Stimulated activated CD8-positive, alpha-beta memory T cell treated with anti-CD3 and anti-CD28 coated beads, Interleukin-15, amount 100 ng/mL, for 24 hours (primary cell): ENCODE measurements around the gene POR.
"Not testable (repeated sequence)": the region's sequence is repeated elsewhere in the genome, so short reads cannot be mapped to it uniquely, and the experiment has no call there.

Experiments used
- DNase-seq: peaks from one replicate; pipeline ENCODE4 v3.0.0-alpha.2; 2020; ENCODE audit warnings: low read depth

POR gene

GRCh38 chr7:75992083-75992755, 77.3 kb downstream of the POR start:
- no peak for DNase-seq

- no peak for DNase-seq
Observed at GRCh38 chr7:75993689-75994387, 78.9 kb downstream of the POR start.

- peak; percentile 92 for DNase-seq
Observed at GRCh38 chr7:75994388-75995051, 79.6 kb downstream of the POR start, which contains the start of gene TMEM120A. Gene TMEM120A (minus strand): TSS chr7:75994595. CDS start chr7:75994570, 25 bp downstream.

- no peak for DNase-seq
Observed at GRCh38 chr7:75995052-75995471, 80.1 kb downstream of the POR start.

DNA sequence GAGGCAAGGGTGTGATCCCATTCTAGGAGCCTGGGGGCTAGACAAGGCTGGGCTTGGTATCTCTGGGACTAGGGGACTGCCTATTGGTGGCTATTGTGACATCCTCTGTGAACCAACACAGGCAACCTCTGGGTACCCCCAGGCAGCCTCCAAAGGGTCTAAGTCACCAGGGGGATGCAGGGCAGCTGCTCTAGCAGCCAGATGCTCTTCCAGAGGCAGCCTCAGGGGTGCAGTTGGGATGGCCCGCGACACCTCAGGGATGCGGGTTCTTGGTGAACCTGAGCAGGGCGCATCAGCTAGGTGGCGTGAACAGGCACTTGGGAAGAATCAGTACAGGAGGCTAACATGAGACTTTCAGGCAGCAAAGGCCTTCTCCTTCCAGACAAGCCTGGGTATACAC, 81.0 kb downstream of the POR start:
- no peak for DNase-seq

GRCh38 chr7:75996476-75996875, 81.5 kb downstream of the POR start:
- no peak for DNase-seq

DNA sequence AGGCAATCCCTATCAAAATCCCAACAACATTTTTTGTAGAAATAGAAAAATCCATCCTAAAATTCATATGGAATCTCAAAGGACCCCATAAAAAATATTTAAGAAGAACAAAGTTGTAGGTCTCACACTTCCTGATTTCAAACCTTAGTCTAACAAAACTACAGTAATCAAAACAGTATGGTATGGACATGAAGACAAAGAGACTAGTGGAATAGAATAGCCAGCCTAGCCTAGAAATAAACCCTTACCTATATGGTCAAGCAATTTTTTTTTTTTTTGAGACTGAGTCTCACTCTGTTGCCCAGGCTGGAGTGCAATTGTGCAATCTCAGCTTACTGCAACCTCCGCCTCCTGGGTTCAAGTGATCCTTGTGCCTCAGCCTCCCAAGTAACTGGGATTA, 83.1 kb downstream of the POR start:
- DNase-seq: no peak

DNA sequence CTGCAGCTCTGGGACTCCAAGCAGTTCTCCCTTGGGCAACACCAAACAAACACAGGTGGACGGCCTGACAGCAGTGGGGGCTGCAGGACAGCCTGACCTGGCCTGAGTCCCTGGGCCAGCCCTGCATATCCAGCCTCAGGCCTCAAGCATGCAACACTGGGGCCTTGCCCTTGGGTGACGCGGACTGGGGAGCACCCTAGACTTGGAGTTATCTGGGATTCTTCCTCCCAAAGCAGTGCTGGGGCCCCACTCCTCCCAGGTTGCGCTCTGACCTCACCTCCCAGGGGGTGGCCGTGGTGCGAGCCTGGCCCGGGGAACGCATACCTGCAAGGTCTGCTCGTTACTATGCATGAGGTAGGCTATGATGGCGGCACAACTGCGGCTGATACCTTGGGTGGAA, 85.6 kb downstream of the POR start:
- no peak for DNase-seq

DNA sequence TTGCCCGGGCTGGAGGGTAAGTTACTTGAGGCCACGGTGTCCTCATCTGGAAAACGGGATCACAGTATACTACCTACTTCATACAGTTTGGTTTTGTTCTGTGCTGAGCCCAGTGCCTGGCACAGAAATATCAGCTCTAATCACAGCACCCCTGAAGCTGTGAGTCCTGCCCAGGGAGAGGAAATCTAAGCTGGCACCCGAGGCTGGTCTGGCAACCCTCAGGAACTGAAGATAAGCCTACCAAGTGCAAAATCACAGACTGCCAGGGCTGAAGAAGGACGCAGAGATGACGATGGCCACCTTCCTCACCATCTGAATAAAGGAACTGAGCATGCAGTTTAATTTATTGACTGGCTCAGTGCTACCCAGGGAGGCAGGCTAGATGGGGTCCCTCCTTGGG, 87.2 kb downstream of the POR start:
- DNase-seq: no peak

DNA sequence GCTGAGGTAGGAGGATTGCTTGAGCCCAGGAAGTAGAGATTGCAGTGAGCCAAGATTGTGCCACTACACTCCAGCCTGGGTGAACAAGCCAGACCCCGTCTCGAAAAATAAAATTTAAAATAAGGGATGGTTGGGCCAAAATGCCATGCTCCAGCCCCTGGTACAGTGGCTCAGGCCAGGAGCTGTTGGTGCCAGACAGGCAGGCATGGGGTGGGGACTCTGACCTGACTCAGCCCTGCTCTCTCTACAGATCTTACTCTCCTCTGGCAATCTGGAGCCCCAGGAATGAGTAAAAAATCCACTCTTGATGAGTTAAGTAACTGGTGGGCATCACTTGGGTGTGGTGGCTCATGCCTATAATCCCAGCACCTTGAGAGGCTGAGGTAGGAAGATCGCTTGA, 87.9 kb downstream of the POR start:
- DNase-seq: no peak

DNA sequence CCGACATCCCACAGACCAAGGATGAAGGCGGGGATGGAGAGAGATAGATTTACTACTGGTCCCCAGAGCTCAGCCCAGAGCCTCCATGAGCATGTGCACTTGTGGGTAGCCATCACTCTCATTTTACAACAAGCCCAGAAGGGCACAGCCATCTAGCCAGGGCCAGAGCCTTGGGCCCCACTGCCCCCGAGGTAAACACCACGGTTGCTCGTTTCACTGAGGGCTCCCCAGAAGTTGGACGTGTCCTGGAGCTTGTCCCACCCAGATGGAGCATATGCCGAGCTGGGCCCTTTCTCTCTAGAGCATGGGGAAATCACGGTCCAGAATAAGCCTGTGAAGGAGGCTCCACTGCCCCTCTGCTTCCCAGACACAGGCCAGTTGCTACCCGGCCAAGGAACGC, 88.4 kb downstream of the POR start:
- no peak for DNase-seq

GRCh38 chr7:76005004-76005403, 90.0 kb downstream of the POR start:
- not testable (repeated sequence) for DNase-seq

GRCh38 chr7:76008156-76008687, 93.3 kb downstream of the POR start:
- DNase-seq: no peak

DNA sequence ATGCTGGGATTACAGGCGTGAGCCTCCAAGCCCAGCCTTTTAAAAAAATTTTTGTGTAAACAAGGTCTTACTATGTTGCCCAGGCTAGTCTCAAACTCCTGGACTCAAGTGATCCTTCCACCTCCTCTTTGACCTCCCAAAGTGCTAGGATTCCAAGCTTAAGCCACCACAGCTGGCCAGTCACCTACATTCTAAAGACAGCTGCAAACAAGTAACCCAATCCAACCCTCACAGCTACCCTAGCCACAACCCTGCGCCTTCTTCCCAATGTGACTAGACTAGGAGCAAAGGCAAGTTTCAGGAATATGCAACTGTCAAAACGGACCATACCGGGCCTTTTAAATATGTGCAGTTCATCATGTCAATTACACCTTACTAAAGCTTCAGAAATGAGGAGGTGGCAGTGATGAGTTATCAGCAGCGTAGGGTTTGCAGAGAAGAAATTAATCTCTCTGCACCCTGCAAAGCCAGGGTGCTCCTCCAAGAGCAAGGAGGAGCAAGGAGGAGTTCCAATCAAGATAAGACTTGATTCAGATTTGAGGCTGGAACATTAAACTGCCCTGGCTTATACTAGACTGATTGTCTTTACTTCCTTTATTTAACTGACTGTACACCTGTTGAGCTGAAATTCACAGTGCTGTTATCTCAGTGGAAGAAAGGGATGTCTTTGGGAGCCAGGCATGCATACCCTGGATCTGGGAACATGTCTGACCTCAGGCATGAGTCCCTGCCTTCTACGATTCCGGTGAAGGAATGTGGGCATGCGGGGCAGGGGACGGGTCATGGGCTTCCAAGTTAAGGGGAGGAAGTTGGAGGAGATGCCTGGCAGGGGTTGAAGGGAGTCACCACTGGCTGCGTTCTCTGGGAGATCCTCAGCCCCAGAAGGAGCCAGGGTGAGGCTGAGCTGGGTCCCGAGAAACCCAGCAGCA, 95.0 kb downstream of the POR start:
- no peak for DNase-seq

GRCh38 chr7:76011442-76011861, 96.5 kb downstream of the POR start:
- DNase-seq: no peak

DNA sequence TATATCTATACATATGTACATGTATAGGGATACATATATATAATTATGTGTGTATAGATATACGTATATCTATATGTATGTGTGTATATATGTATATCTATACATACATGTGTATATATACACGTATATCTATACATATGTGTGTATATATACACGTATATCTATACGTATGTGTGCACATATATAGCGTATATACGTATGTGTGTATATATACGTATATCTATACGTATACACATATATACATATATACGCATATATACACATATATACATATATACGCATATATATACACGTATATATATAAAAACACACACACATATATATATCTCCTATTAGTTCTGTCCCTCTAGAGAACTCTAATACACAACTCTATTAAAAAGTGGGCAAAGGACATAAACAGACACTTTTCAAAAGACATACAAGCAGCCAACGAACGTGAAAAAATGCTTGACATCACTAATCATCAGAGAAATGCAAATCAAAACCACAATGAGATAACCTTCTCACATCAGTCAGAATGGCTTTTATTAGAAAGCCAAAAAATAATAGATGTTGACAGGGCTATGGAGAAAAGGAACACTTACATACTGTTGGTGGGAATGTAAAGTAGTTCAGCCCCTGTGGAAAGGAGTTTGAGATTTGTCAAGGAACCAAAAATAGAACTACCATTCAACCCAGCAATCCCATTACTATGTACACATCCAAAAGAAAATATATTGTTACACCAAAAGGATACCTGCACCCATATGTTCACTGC, 101.4 kb downstream of the POR start:
- no peak for DNase-seq

- not testable (repeated sequence) for DNase-seq
Observed at GRCh38 chr7:76018520-76018919, 103.6 kb downstream of the POR start.

GRCh38 chr7:76020031-76020714, 105.2 kb downstream of the POR start:
- DNase-seq: peak; percentile 47

DNA sequence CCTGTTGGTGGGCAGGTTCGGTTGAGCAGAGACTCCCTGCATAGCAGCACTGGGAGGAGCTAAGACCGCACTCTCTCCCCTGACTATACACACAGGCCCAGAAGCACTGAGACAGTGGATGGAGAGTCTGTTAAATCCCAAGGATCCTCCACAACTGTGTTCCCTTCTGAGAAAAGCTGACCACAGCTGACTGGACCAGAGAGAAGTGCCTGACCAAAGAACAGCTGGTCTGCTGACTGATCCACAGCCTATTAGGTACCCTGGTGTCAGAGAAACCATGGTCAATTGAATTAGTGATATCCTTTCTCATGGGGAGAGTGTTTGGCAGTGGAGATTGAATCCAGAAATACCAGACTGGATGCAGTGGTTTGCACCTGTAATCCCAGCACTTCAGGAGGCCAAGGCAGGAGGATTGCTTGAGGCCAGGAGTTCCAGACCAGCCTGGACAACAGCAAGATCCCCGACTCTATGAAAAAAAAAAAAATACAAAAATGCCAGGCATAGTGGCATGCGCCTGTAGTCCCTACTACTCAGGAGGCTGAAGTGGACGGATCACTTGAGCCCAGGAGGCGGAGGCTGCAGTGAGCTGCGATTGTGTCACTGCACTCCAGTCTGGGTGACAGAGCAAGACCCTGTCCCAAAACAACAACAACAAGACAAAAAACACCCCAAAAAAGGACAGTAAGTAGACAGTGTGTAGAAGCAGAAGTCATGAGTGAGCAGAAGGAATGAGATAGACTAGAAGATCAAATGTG, 107.2 kb downstream of the POR start:
- no peak for DNase-seq

DNA sequence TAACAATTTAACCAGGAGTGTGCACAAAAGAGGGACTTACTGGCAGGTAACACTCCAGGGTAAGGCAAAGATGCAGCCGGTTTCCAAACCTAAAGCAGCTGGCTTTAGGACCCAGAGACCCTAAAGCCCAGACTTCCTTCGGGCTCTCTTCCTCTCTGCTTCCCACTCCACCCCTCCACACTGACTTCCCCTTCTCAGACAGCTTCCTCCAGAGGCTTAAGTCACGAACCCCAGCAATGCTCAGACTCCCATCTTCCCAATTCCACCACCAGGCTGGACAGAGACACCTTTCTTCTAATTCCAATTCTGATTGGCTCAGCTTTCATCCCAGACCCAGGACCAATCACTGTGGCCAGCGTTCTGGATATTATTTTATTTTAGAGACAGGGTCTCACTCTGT, 108.0 kb downstream of the POR start:
- DNase-seq: no peak
